Measurements from ENCODE around the gene SLC26A9.

DNA sequence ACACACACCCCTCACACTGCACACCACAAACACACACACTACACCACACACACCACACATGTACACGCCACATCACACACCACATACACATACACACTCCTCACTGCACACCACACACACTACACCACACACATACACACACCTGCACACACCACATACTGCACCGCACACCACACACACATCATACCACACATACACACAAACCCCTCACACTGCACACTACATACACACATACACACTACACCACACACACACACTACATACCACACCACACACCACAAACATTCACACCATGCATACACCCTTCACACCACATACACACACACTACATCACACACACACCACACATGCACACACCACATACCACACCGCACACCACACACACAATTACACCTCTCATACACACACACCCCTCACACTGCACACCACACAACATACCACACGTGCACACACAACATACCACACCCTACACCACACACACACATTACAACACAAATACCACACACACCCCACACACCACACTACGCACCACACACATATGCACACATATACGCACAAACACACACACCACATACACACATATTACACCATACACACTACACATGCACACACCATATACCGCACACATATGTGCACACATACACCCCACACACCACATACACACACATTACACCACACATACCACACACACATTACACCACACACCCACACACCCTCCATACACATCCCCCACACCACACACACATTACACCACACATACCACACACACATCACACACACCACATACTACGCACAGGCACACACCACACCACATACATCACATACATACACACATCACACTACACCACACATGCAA, 30.3 kb upstream of the SLC26A9 start:
- TF ChIP-seq EZH2phosphoT487 (IDR thresholded peaks at IDR 0.05; ENCODE audit: insufficient read depth, low read depth) (no peak), EZH2 (IDR thresholded peaks at IDR 0.05; ENCODE audit: insufficient read depth, poor library complexity, severe bottlenecking) (no peak)
